ENCODE results near the gene LMX1B.
"Not testable (repeated sequence)": the region's sequence is repeated elsewhere in the genome, so short reads cannot be mapped to it uniquely, and the experiment has no call there.

The LMX1B gene

GRCh38 chr9:126722922-126723806 lies 109.4 kb downstream of the LMX1B start:
- peaks cover 10 to 52% (median 25%) of the 10 kb centered on the region in 3 experiments for H3K27me3 ChIP-seq (ENCODE audit: control insufficient read depth in 3 of 3, insufficient read depth in 3 of 3, low read depth in 1 of 3, low read length in 3 of 3)
- peak overlapping the region; percentile 92 for H3K14ac ChIP-seq (ENCODE audit: low read length)
- peak overlapping the region in 1 of 2 donors; percentile 85 for H3K4me3 ChIP-seq (ENCODE audit: low read length in 2 of 2)
- H2BK12ac ChIP-seq (ENCODE audit: low read length) = no peak overlapping the region
- H3K4me1 ChIP-seq (ENCODE audit: control insufficient read depth in 2 of 2, insufficient read depth in 1 of 2, low read depth in 1 of 2, low read length in 2 of 2) = peaks cover 15 to 19% of the 10 kb centered on the region in 2 donors
- no CpG with 5 or more reads among the region's 68 CpGs for WGBS, 2 donors (ENCODE audit: extremely low coverage in 2 of 2, insufficient read length in 2 of 2, insufficient replicate concordance in 1 of 2)
- H2AK5ac ChIP-seq (ENCODE audit: low read depth, low read length) = peak overlapping the region; percentile 49
- H2AFZ ChIP-seq (ENCODE audit: low read length) = peak overlapping the region; percentile 79
- peak overlapping the region; percentile 65 for H3K4me2 ChIP-seq (ENCODE audit: insufficient read depth, low read length, poor library complexity, severe bottlenecking)
- H4K8ac ChIP-seq (ENCODE audit: low read depth, low read length) = peak overlapping the region; percentile 49
- no peak overlapping the region for H3K27ac ChIP-seq (replicated peaks; ENCODE audit: low read length)
- no peaks in the 10 kb centered on the region for H3K36me3 ChIP-seq (replicated peaks in 1 of 2; ENCODE audit: control insufficient read depth in 2 of 2, insufficient read depth in 2 of 2, low read length in 2 of 2)
- peak overlapping the region; percentile 78 for H2BK15ac ChIP-seq (ENCODE audit: low read length)
- peak overlapping the region; percentile 41 for H3K4ac ChIP-seq (ENCODE audit: low read length)
- no peak for DNase-seq (ENCODE audit: low spot score)
- peaks cover 0 to 2% of the 10 kb centered on the region in 2 donors for H3K9me3 ChIP-seq (replicated peaks in 1 of 2; ENCODE audit: control insufficient read depth in 2 of 2, insufficient read depth in 1 of 2, low read depth in 1 of 2, low read length in 2 of 2)
- peak overlapping the region; percentile 87 for H3K9ac ChIP-seq (ENCODE audit: low read depth, low read length, poor library complexity)
- H3K79me1 ChIP-seq (ENCODE audit: low read depth, low read length) = no peaks in the 10 kb centered on the region
- H3K23ac ChIP-seq (ENCODE audit: low read depth, low read length, poor library complexity) = peak overlapping the region; percentile 25
- no peak overlapping the region for H2BK5ac ChIP-seq (ENCODE audit: low read length)
- H4K91ac ChIP-seq (ENCODE audit: low read depth, low read length, poor library complexity) = no peak overlapping the region
- no peak overlapping the region for H2BK120ac ChIP-seq (ENCODE audit: low read depth, low read length)
- H3K18ac ChIP-seq (ENCODE audit: low read length) = peak overlapping the region; percentile 93

GRCh38 chr9:126723807-126724172 lies 110.1 kb downstream of the LMX1B start:
- Histone ChIP-seq H2BK5ac (ENCODE audit: low read length) (no peak overlapping the region), H2BK12ac (ENCODE audit: low read length) (no peak overlapping the region), H3K36me3 (replicated peaks in 1 of 2; ENCODE audit: control insufficient read depth in 2 of 2, insufficient read depth in 2 of 2, low read length in 2 of 2) (no peaks in the 10 kb centered on the region), H3K79me1 (ENCODE audit: low read depth, low read length) (no peaks in the 10 kb centered on the region), H2AFZ (ENCODE audit: low read length) (no peak overlapping the region), H3K9me3 (replicated peaks in 1 of 2; ENCODE audit: control insufficient read depth in 2 of 2, insufficient read depth in 1 of 2, low read depth in 1 of 2, low read length in 2 of 2) (peaks cover 0 to 2% of the 10 kb centered on the region in 2 donors), H3K4me2 (ENCODE audit: insufficient read depth, low read length, poor library complexity, severe bottlenecking) (peak overlapping the region; percentile 65), H2BK15ac (ENCODE audit: low read length) (peak overlapping the region; percentile 78), H3K14ac (ENCODE audit: low read length) (peak overlapping the region; percentile 92), H4K91ac (ENCODE audit: low read depth, low read length, poor library complexity) (no peak overlapping the region), H3K4me1 (ENCODE audit: control insufficient read depth in 2 of 2, insufficient read depth in 1 of 2, low read depth in 1 of 2, low read length in 2 of 2) (peaks cover 15 to 19% of the 10 kb centered on the region in 2 donors), H2BK120ac (ENCODE audit: low read depth, low read length) (no peak overlapping the region), H3K4ac (ENCODE audit: low read length) (peak overlapping the region; percentile 41), H3K23ac (ENCODE audit: low read depth, low read length, poor library complexity) (peak overlapping the region; percentile 25), H3K18ac (ENCODE audit: low read length) (peak overlapping the region; percentile 93), H2AK5ac (ENCODE audit: low read depth, low read length) (peak overlapping the region; percentile 49), H3K4me3 (ENCODE audit: low read length in 2 of 2) (peak overlapping the region in 1 of 2 donors; percentile 85), H3K9ac (ENCODE audit: low read depth, low read length, poor library complexity) (peak overlapping the region; percentile 87), H3K27ac (replicated peaks; ENCODE audit: low read length) (no peak overlapping the region), H3K27me3 (ENCODE audit: control insufficient read depth in 3 of 3, insufficient read depth in 3 of 3, low read depth in 1 of 3, low read length in 3 of 3) (peaks cover 10 to 52% (median 25%) of the 10 kb centered on the region in 3 experiments), H4K8ac (ENCODE audit: low read depth, low read length) (no peak overlapping the region)
- no CpG with 5 or more reads among the region's 14 CpGs for WGBS, 2 donors (ENCODE audit: extremely low coverage in 2 of 2, insufficient read length in 2 of 2, insufficient replicate concordance in 1 of 2)
- no peak for DNase-seq (ENCODE audit: low spot score)

- H2AK5ac ChIP-seq (ENCODE audit: low read depth, low read length) = no peak overlapping the region
- H2BK120ac ChIP-seq (ENCODE audit: low read depth, low read length) = no peak overlapping the region
- no peaks in the 10 kb centered on the region for H3K36me3 ChIP-seq (replicated peaks in 1 of 2; ENCODE audit: control insufficient read depth in 2 of 2, insufficient read depth in 2 of 2, low read length in 2 of 2)
- no peak overlapping the region for H3K27ac ChIP-seq (replicated peaks; ENCODE audit: low read length)
- H2BK12ac ChIP-seq (ENCODE audit: low read length) = no peak overlapping the region
- peaks cover 0 to 2% of the 10 kb centered on the region in 2 donors for H3K9me3 ChIP-seq (replicated peaks in 1 of 2; ENCODE audit: control insufficient read depth in 2 of 2, insufficient read depth in 1 of 2, low read depth in 1 of 2, low read length in 2 of 2)
- H3K79me1 ChIP-seq (ENCODE audit: low read depth, low read length) = no peaks in the 10 kb centered on the region
- no peak overlapping the region for H4K91ac ChIP-seq (ENCODE audit: low read depth, low read length, poor library complexity)
- no peak overlapping the region for H3K4ac ChIP-seq (ENCODE audit: low read length)
- H3K4me3 ChIP-seq (ENCODE audit: low read length in 2 of 2) = no peak overlapping the region
- no CpG with 5 or more reads among the region's 6 CpGs for WGBS, 2 donors (ENCODE audit: extremely low coverage in 2 of 2, insufficient read length in 2 of 2, insufficient replicate concordance in 1 of 2)
- no peak overlapping the region for H3K23ac ChIP-seq (ENCODE audit: low read depth, low read length, poor library complexity)
- H2BK15ac ChIP-seq (ENCODE audit: low read length) = no peak overlapping the region
- H3K27me3 ChIP-seq (ENCODE audit: control insufficient read depth in 3 of 3, insufficient read depth in 3 of 3, low read depth in 1 of 3, low read length in 3 of 3) = peaks cover 10 to 52% (median 25%) of the 10 kb centered on the region in 3 experiments
- H2AFZ ChIP-seq (ENCODE audit: low read length) = no peak overlapping the region
- no peak overlapping the region for H3K14ac ChIP-seq (ENCODE audit: low read length)
- H3K4me2 ChIP-seq (ENCODE audit: insufficient read depth, low read length, poor library complexity, severe bottlenecking) = no peak overlapping the region
- no peak overlapping the region for H2BK5ac ChIP-seq (ENCODE audit: low read length)
- H4K8ac ChIP-seq (ENCODE audit: low read depth, low read length) = no peak overlapping the region
- DNase-seq (ENCODE audit: low spot score) = no peak
- peak overlapping the region; percentile 59 for H3K18ac ChIP-seq (ENCODE audit: low read length)
- no peak overlapping the region for H3K9ac ChIP-seq (ENCODE audit: low read depth, low read length, poor library complexity)
- peaks cover 15 to 19% of the 10 kb centered on the region in 2 donors for H3K4me1 ChIP-seq (ENCODE audit: control insufficient read depth in 2 of 2, insufficient read depth in 1 of 2, low read depth in 1 of 2, low read length in 2 of 2)
Measured at GRCh38 chr9:126724226-126724625, 110.5 kb downstream of the LMX1B start.

GRCh38 chr9:126725485-126725884 lies 111.8 kb downstream of the LMX1B start:
- not testable (repeated sequence) for H3K18ac ChIP-seq (ENCODE audit: low read length); DNase-seq (ENCODE audit: low spot score); H3K27ac ChIP-seq (replicated peaks; ENCODE audit: low read length); H2BK15ac ChIP-seq (ENCODE audit: low read length); H4K8ac ChIP-seq (ENCODE audit: low read depth, low read length); H2AK5ac ChIP-seq (ENCODE audit: low read depth, low read length); H3K9ac ChIP-seq (ENCODE audit: low read depth, low read length, poor library complexity); H3K4me3 ChIP-seq (ENCODE audit: low read length in 2 of 2); H2AFZ ChIP-seq (ENCODE audit: low read length); H3K9me3 ChIP-seq (replicated peaks in 1 of 2; ENCODE audit: control insufficient read depth in 2 of 2, insufficient read depth in 1 of 2, low read depth in 1 of 2, low read length in 2 of 2); H3K36me3 ChIP-seq (replicated peaks in 1 of 2; ENCODE audit: control insufficient read depth in 2 of 2, insufficient read depth in 2 of 2, low read length in 2 of 2); H3K79me1 ChIP-seq (ENCODE audit: low read depth, low read length); H3K4ac ChIP-seq (ENCODE audit: low read length); H3K14ac ChIP-seq (ENCODE audit: low read length); H2BK120ac ChIP-seq (ENCODE audit: low read depth, low read length); H4K91ac ChIP-seq (ENCODE audit: low read depth, low read length, poor library complexity); H2BK5ac ChIP-seq (ENCODE audit: low read length); H3K4me2 ChIP-seq (ENCODE audit: insufficient read depth, low read length, poor library complexity, severe bottlenecking); H2BK12ac ChIP-seq (ENCODE audit: low read length); H3K23ac ChIP-seq (ENCODE audit: low read depth, low read length, poor library complexity)
- Histone ChIP-seq H3K27me3 (ENCODE audit: control insufficient read depth in 3 of 3, insufficient read depth in 3 of 3, low read depth in 1 of 3, low read length in 3 of 3) (peaks cover 10 to 52% (median 25%) of the 10 kb centered on the region in 3 experiments), H3K4me1 (ENCODE audit: control insufficient read depth in 2 of 2, insufficient read depth in 1 of 2, low read depth in 1 of 2, low read length in 2 of 2) (peaks cover 3 to 10% of the 10 kb centered on the region in 2 donors)
- WGBS, 2 donors (ENCODE audit: extremely low coverage in 2 of 2, insufficient read length in 2 of 2, insufficient replicate concordance in 1 of 2) = no CpG with 5 or more reads among the region's 4 CpGs
